NT2/D1 (cell line): ENCODE data around the gene FHOD3.

ENCODE experiments used
- DNase-seq: peaks from one replicate; pipeline ENCODE4 v3.0.0-alpha.2; 2011; ENCODE audit warnings: low read depth, low spot score
- H3K27me3 ChIP-seq: 2 replicates; pipeline ENCODE4 v1.6.0; 2011; ENCODE audit warnings: mild to moderate bottlenecking; ENCODE audit not compliant: insufficient read length, insufficient read depth
- H3K36me3 ChIP-seq: 2 replicates; pipeline ENCODE4 v1.6.1; 2011; ENCODE audit warnings: mild to moderate bottlenecking, low read length, mixed read lengths; ENCODE audit not compliant: insufficient read depth, insufficient read length
- H3K4me1 ChIP-seq: 2 replicates; pipeline ENCODE4 v1.5.1; 2011; ENCODE audit not compliant: insufficient read depth, insufficient read length
- H3K4me3 ChIP-seq: 2 replicates; pipeline ENCODE4 v1.5.1; 2011; ENCODE audit warnings: low read depth; ENCODE audit not compliant: insufficient read length
- H3K9ac ChIP-seq: 2 replicates; pipeline ENCODE4 v1.6.0; 2011; ENCODE audit warnings: low read depth; ENCODE audit not compliant: insufficient read length
- H3K9me3 ChIP-seq: 2 replicates; pipeline ENCODE4 v1.5.1; 2011; ENCODE audit warnings: mild to moderate bottlenecking, low read length; ENCODE audit not compliant: insufficient read depth
- SUZ12 ChIP-seq: IDR thresholded peaks from 2 replicates; pipeline ENCODE4 v1.6.1; 2011; ENCODE audit not compliant: insufficient read length, insufficient read depth; ENCODE audit errors: extremely low read depth
- YY1 ChIP-seq: IDR thresholded peaks from 2 replicates; pipeline ENCODE4 v1.6.1; 2011; ENCODE audit not compliant: insufficient read length, insufficient read depth
- ZNF274 ChIP-seq: IDR thresholded peaks from 2 replicates; pipeline ENCODE4 v1.6.1; 2011; ENCODE audit warnings: mild to moderate bottlenecking, low read depth, low read length

The FHOD3 gene

GRCh38 chr18:36732264-36732663, 434.8 kb downstream of the FHOD3 start:
- no peak overlapping the region for H3K9ac ChIP-seq
- H3K9me3 ChIP-seq = peaks cover 44% of the 10 kb centered on the region; the same call in 1 of the 2 replicates
- no peak for DNase-seq
- TF ChIP-seq SUZ12 (no peak), ZNF274 (no peak), YY1 (no peak)
- H3K27me3 ChIP-seq = no peaks in the 10 kb centered on the region
- no peak overlapping the region for H3K4me3 ChIP-seq
- no peaks in the 10 kb centered on the region for H3K4me1 ChIP-seq
- H3K36me3 ChIP-seq = no peaks in the 10 kb centered on the region

GRCh38 chr18:36733150-36733549, 435.6 kb downstream of the FHOD3 start:
- TF ChIP-seq YY1 = no peak
- Histone ChIP-seq H3K9me3 (peaks cover 44% of the 10 kb centered on the region; the same call in 1 of the 2 replicates), H3K36me3 (no peaks in the 10 kb centered on the region), H3K4me1 (no peaks in the 10 kb centered on the region), H3K4me3 (no peak overlapping the region), H3K9ac (no peak overlapping the region), H3K27me3 (no peaks in the 10 kb centered on the region)
- no peak for DNase-seq

GRCh38 chr18:36734596-36734995, 437.1 kb downstream of the FHOD3 start:
- Histone ChIP-seq H3K4me1 (no peaks in the 10 kb centered on the region), H3K9ac (no peak overlapping the region), H3K9me3 (peaks cover 44% of the 10 kb centered on the region; the same call in 1 of the 2 replicates), H3K4me3 (no peak overlapping the region), H3K27me3 (no peaks in the 10 kb centered on the region), H3K36me3 (no peaks in the 10 kb centered on the region)
- no peak for DNase-seq
- TF ChIP-seq YY1 (no peak), ZNF274 (no peak), SUZ12 (no peak)

- Histone ChIP-seq H3K4me1 (no peaks in the 10 kb centered on the region), H3K4me3 (no peak overlapping the region), H3K9ac (no peak overlapping the region), H3K27me3 (no peaks in the 10 kb centered on the region), H3K9me3 (peaks cover 44% of the 10 kb centered on the region; the same call in 1 of the 2 replicates), H3K36me3 (no peaks in the 10 kb centered on the region)
- DNase-seq = no peak
- no peak for TF ChIP-seq SUZ12
- TF ChIP-seq ZNF274 = no peak
- TF ChIP-seq YY1 = no peak
Measured at GRCh38 chr18:36735130-36735529, 437.6 kb downstream of the FHOD3 start.

- TF ChIP-seq YY1 (no peak), ZNF274 (no peak), SUZ12 (no peak)
- no peaks in the 10 kb centered on the region for H3K36me3 ChIP-seq
- H3K27me3 ChIP-seq = no peaks in the 10 kb centered on the region
- H3K4me1 ChIP-seq = no peaks in the 10 kb centered on the region
- peaks cover 40% of the 10 kb centered on the region; the same call in 1 of the 2 replicates for H3K9me3 ChIP-seq
- H3K9ac ChIP-seq = no peak overlapping the region
- DNase-seq = no peak
- no peak overlapping the region for H3K4me3 ChIP-seq
Measured at GRCh38 chr18:36736094-36736493, 438.6 kb downstream of the FHOD3 start.

GRCh38 chr18:36737316-36737715, 439.8 kb downstream of the FHOD3 start:
- Histone ChIP-seq H3K4me1 (no peaks in the 10 kb centered on the region), H3K9ac (no peak overlapping the region), H3K36me3 (no peaks in the 10 kb centered on the region), H3K9me3 (peaks cover 28% of the 10 kb centered on the region; the same call in 1 of the 2 replicates), H3K4me3 (no peak overlapping the region), H3K27me3 (no peaks in the 10 kb centered on the region)
- no peak for DNase-seq
- TF ChIP-seq SUZ12 = no peak
- TF ChIP-seq YY1 = no peak

GRCh38 chr18:36744261-36744876, 446.9 kb downstream of the FHOD3 start:
- Histone ChIP-seq H3K9ac (no peak overlapping the region), H3K36me3 (no peaks in the 10 kb centered on the region), H3K27me3 (no peaks in the 10 kb centered on the region), H3K4me1 (no peaks in the 10 kb centered on the region), H3K9me3 (no peaks in the 10 kb centered on the region), H3K4me3 (no peak overlapping the region)
- no peak for TF ChIP-seq ZNF274
- TF ChIP-seq SUZ12 = no peak
- no peak for TF ChIP-seq YY1
- no peak for DNase-seq
